WTC11 (cell line): Measurements from ENCODE around the gene LRRC72. TPM values are rescaled to one million over a fixed set of nuclear protein-coding genes. Genes with fewer than 3 reads are reported as not detected.

ENCODE experiments used
- ATF6 ChIP-seq: sonication (generic); formaldehyde crosslinking; IDR thresholded peaks from 2 replicates; pipeline ENCODE4 v1.8.1; 2023; ENCODE audit warnings: mild to moderate bottlenecking, missing genetic modification reagents
- CTCF ChIP-seq: fragments of 200-600 bp; IDR thresholded peaks from 2 replicates; pipeline ENCODE4 v1.8.0; 2022; ENCODE audit warnings: antibody characterized with exemption
- FOXK1 ChIP-seq: sonication (generic); formaldehyde crosslinking; IDR thresholded peaks from 2 replicates; pipeline ENCODE4 v1.8.0; 2022; ENCODE audit warnings: mild to moderate bottlenecking, moderate library complexity, missing genetic modification reagents
- PRDM15 ChIP-seq: sonication (generic); formaldehyde crosslinking; IDR thresholded peaks from 2 replicates; pipeline ENCODE4 v1.8.0; 2022; ENCODE audit warnings: missing genetic modification reagents
- SMAD3 ChIP-seq: sonication (generic); formaldehyde crosslinking; IDR thresholded peaks from 2 replicates; pipeline ENCODE4 v1.8.0; 2022; ENCODE audit warnings: missing genetic modification reagents, mild to moderate bottlenecking, borderline replicate concordance
- ZNF281 ChIP-seq: sonication (generic); formaldehyde crosslinking; IDR thresholded peaks from 2 replicates; pipeline ENCODE4 v1.8.0; 2023; ENCODE audit warnings: mild to moderate bottlenecking, missing genetic modification reagents
- ZNF396 ChIP-seq: fragments of 250-450 bp; sonication (Bioruptor Pico); IDR thresholded peaks from 2 replicates; pipeline ENCODE4 v1.8.0; 2021; ENCODE audit warnings: mild to moderate bottlenecking, moderate library complexity, borderline replicate concordance
- total RNA-seq: library from RNA; stranded (reverse); gene quantifications from 3 replicates; pipeline ENCODE4 v1.2.3, GENCODE V29; 2021

The LRRC72 gene
- total RNA-seq, 1 experiment from 2014 or later = not detected

GRCh38 chr7:16630654-16631053 lies 104.0 kb downstream of the LRRC72 start (continued):
- TF ChIP-seq ATF6 (CRISPR knock-in tag) = no peak
- no peak for TF ChIP-seq ZNF396 (CRISPR knock-in tag)
- no peak for TF ChIP-seq ZNF281 (CRISPR knock-in tag)
- no peak for TF ChIP-seq CTCF
- no peak for TF ChIP-seq SMAD3
- no peak for TF ChIP-seq FOXK1 (CRISPR knock-in tag)
- no peak for TF ChIP-seq PRDM15

Other genes starting within 250 kb of the LRRC72 start
- gene CRPPA, start 105.3 kb upstream of the LRRC72 start, total RNA-seq = 0.66 to 0.87 TPM (median 0.76 TPM) in 3 replicates
- 0.09 to 0.23 TPM (median 0.15 TPM) in 3 replicates for gene SOSTDC1, start 61.1 kb upstream of the LRRC72 start, total RNA-seq
- 12.0 to 13.6 TPM (median 13.0 TPM) in 3 replicates for gene ANKMY2, start 118.9 kb downstream of the LRRC72 start, total RNA-seq
- gene BZW2, start 119.4 kb downstream of the LRRC72 start, total RNA-seq = 100.0 to 105 TPM (median 104 TPM) in 3 replicates
- 30.4 to 32.7 TPM (median 32.0 TPM) in 3 replicates for gene TSPAN13, start 226.9 kb downstream of the LRRC72 start, total RNA-seq